ENCODE measurements around the gene ERF. TPM values are rescaled to one million over a fixed set of nuclear protein-coding genes. Genes with fewer than 3 reads are reported as not detected.

The ERF gene
- total RNA-seq, 2 experiments from 2014 or later: 52.4 to 55.6 TPM

DNA sequence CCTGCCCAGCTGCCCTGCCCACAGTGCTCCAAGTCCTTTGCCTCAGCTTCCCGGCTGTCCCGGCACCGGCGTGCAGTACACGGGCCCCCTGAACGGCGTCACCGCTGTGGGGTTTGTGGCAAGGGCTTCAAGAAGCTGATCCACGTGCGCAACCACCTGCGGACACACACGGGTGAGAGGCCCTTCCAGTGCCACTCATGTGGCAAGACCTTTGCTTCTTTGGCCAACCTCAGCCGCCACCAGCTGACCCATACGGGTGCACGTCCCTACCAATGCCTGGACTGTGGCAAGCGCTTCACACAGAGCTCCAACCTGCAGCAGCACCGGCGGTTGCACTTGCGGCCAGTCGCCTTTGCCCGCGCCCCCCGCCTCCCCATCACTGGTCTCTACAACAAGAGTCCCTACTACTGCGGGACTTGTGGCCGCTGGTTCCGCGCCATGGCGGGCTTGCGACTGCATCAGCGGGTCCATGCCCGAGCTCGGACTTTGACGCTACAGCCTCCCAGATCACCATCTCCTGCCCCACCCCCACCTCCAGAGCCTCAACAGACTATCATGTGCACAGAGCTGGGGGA is 29.1 kb downstream of the ERF start:
- DNase-seq: no peak
- Mint-ChIP-seq H3K9me3 (no peaks in the 10 kb centered on the region), H3K4me1 (ENCODE audit: low read depth) (peaks cover 40% of the 10 kb centered on the region), H3K36me3 (ENCODE audit: low read depth) (peaks cover 23% of the 10 kb centered on the region), H3K4me3 (no peak overlapping the region), H3K27ac (no peak overlapping the region), H3K27me3 (ENCODE audit: low read depth) (no peaks in the 10 kb centered on the region)
- intact Hi-C loops (cut with micrococcal nuclease): no loop called here
- CTCF ChIA-PET: interaction anchor here (1.5 kb wide), 1 partner anchor 117 kb away, joined by 3 read pairs; no protein-coding TSS in a partner anchor

DNA sequence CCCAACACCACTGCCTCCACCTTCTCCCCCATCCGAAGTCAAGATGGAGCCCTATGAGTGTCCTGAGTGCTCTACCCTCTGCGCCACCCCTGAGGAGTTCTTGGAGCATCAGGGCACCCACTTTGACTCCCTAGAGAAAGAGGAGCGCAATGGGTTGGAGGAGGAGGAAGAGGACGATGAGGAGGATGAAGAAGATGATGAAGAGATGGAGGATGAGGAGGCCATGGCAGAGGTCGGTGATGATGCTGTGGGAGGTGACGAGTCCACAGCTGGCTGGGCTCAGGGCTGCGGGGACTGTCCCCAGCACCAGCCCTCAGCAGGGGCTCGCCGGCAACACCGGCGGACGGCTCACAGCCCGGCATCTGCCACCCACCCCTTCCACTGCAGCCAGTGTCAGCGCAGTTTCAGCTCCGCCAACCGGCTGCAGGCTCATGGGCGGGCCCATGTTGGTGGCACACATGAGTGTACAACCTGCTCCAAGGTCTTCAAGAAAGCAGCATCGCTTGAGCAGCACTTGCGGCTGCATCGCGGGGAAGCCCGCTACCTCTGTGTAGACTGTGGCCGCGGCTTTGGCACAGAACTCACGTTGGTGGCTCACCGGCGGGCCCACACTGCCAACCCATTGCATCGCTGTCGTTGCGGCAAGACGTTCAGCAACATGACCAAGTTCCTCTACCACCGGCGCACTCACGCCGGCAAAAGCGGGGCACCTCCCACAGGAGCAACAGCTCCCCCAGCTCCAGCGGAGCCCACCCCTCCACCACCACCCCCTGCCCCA is 29.8 kb downstream of the ERF start:
- Mint-ChIP-seq H3K9me3 (no peaks in the 10 kb centered on the region), H3K4me1 (ENCODE audit: low read depth) (peaks cover 44% of the 10 kb centered on the region), H3K36me3 (ENCODE audit: low read depth) (peaks cover 24% of the 10 kb centered on the region), H3K4me3 (no peak overlapping the region), H3K27ac (no peak overlapping the region), H3K27me3 (ENCODE audit: low read depth) (no peaks in the 10 kb centered on the region)
- no peak for DNase-seq
- CTCF ChIA-PET: interaction anchor here (1.5 kb wide), 1 partner anchor 116 kb away, joined by 3 read pairs; no protein-coding TSS in a partner anchor
- intact Hi-C loops (cut with micrococcal nuclease): no loop called here

DNA sequence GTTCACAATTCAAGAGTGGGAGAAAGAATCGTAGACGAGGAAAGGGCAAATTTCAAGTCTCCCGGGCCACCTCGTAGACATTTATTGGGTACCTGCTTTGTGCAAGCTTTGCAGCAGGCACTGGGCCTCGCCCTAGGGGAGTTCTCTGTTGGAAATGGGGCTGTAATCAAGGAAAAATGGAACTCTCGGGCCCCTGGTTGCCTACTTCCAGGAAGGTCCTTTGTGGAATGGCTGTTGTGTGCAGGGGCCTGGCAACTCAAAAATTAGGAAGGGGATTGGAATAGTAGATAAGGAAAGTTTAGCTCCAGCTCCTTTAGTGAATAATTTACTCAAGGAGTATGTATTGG is 34.2 kb downstream of the ERF start:
- H3K36me3 Mint-ChIP-seq (ENCODE audit: low read depth): peaks cover 16% of the 10 kb centered on the region
- no peaks in the 10 kb centered on the region for H3K27me3 Mint-ChIP-seq (ENCODE audit: low read depth)
- H3K4me1 Mint-ChIP-seq (ENCODE audit: low read depth): peaks cover 50% of the 10 kb centered on the region
- H3K27ac Mint-ChIP-seq: peak overlapping the region; percentile 94
- intact Hi-C loops (cut with micrococcal nuclease): loop anchor here (1.0 kb wide), 3 partner anchors 22 to 105 kb away; partner anchors contain the start of genes GSK3A and MEGF8
- H3K4me3 Mint-ChIP-seq: peak overlapping the region; percentile 96
- no peaks in the 10 kb centered on the region for H3K9me3 Mint-ChIP-seq
- no peak for DNase-seq
- CTCF ChIA-PET: interaction anchor here (1.9 kb wide), 1 partner anchor 21 kb away, joined by 4 read pairs; no protein-coding TSS in a partner anchor

DNA sequence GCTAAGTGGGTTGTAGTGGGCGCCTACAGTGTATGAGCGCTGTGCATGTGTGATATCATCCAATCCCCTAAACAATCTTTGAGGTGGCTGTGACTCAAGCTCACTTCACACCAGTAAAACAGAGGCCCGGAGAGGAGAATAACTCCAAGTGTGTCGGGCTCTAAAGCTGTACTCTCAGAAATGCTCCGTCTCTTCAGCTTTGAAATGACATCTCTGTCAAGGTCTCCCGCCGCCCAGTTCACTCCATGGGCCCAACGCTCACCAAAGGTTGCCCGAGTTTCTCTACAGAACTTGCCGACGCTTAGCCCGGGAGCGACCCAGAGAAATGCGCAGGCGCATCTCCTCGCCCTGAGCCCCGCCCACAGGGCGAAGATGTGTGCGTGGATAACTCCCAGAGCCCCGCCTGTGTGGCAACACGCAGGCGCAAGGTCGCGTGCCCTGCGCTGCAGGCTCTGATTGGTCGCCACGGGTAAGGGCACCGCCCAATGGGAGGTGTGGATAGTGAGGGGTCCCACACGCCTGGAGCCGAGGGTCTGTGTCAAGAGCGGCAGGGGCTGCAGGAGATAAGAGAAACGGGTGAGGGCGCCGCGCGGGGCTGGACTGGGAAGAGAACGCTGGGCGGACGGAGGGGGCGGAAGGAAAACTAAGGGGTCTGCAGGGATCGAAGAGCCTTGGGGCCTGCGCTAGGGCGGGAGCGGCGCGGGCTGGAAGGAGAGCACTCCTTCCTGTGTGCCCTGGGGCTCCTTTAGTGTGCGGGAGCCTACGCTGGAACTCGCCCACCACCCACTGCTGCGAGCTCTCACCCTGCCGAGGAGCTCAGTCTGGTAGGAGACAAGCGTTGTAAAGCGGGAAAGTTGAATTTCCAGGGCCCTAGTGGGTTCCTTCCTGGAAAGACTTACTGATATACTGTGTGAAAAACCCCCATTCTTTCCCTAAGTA is 34.8 kb downstream of the ERF start, which contains the start of gene ZNF526:
TSS of gene ZNF526 (plus strand) at position 501 of the 939 bp plus-strand sequence. CDS start 4,092 bp downstream, outside the sequence.
- CTCF ChIA-PET: interaction anchor here (0.9 to 1.9 kb wide), 3 partner anchors 21 to 76 kb away, joined by 3 to 5 read pairs (median 4); no protein-coding TSS in a partner anchor
- Mint-ChIP-seq H3K4me3 (peak within 1 kb of the TSS; percentile 96), H3K27ac (peak within 1 kb of the TSS; percentile 94), H3K36me3 (ENCODE audit: low read depth) (peaks cover 20% of the 10 kb centered on the region), H3K4me1 (ENCODE audit: low read depth) (peaks cover 55% of the 10 kb centered on the region), H3K27me3 (ENCODE audit: low read depth) (no peaks in the 10 kb centered on the region), H3K9me3 (no peaks in the 10 kb centered on the region)
- intact Hi-C loops (cut with micrococcal nuclease): loop anchor here (1.0 to 10.0 kb wide), 5 partner anchors 22 to 335 kb away; partner anchors contain the start of genes ARHGEF1, GSK3A, MEGF8 and RABAC1
- peak; percentile 97 for DNase-seq

DNA sequence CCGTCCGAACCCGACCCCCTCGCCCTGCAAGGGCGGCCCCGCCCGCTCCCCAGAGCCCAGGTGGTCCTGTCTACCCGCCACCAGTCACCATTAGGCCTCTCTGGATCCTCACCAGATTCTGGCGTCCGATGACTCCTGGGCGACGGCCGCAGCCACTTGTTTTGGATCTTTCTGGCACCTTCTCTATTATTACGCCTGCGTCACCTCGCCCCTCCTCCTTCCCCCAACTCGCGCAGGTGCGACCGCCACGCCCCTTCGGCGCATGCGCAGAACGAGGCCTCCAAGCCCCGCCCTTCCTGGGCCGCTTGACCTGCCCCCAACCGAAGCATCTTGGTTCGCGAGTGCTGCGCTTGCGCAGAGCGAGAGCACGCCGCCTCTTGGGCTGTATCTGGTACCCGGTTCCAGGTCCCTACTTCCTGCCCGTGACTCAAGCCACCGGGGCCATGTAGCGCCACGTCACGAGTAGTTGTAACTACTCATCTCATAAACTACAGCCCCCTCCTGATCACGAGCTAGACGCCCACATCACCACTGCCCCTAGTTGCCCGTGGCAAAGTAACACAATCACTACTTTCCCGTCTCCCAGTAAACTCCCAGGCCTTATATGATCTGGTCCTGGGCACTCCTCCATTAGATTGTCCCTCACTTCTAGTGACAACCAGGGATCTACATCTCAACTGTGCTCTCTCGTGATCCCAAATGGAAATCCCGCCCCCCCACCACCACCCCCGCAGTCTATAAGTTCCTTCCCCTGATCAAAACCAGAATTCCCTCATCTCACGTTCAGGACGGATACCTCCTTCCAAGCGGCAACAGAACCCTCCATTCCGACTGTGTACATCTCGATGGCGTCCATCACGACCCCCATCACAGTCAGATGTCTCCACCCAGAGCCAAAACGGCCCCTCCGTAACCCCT is 37.1 kb downstream of the ERF start, which contains the start of gene DEDD2:
TSS of gene DEDD2 (minus strand) at position 158 of the 918 bp plus-strand sequence. CDS start 670 bp downstream, outside the sequence.
- peak within 1 kb of the TSS; percentile 96 for H3K4me3 Mint-ChIP-seq
- H3K36me3 Mint-ChIP-seq (ENCODE audit: low read depth): peaks cover 31% of the 10 kb centered on the region
- H3K4me1 Mint-ChIP-seq (ENCODE audit: low read depth): peaks cover 73% of the 10 kb centered on the region
- peak within 1 kb of the TSS; percentile 94 for H3K27ac Mint-ChIP-seq
- no peaks in the 10 kb centered on the region for H3K9me3 Mint-ChIP-seq
- intact Hi-C loops (cut with micrococcal nuclease): loop anchor here (1.0 to 10.0 kb wide), 9 partner anchors 18 to 333 kb away; partner anchors contain the start of genes ARHGEF1, ERF, PAFAH1B3 and PRR19
- no peaks in the 10 kb centered on the region for H3K27me3 Mint-ChIP-seq (ENCODE audit: low read depth)
- peak; percentile 100 for DNase-seq
- CTCF ChIA-PET: interaction anchor here (1.2 to 1.7 kb wide), 3 partner anchors 10 to 62 kb away, joined by 3 to 4 read pairs (median 4); no protein-coding TSS in a partner anchor

DNA sequence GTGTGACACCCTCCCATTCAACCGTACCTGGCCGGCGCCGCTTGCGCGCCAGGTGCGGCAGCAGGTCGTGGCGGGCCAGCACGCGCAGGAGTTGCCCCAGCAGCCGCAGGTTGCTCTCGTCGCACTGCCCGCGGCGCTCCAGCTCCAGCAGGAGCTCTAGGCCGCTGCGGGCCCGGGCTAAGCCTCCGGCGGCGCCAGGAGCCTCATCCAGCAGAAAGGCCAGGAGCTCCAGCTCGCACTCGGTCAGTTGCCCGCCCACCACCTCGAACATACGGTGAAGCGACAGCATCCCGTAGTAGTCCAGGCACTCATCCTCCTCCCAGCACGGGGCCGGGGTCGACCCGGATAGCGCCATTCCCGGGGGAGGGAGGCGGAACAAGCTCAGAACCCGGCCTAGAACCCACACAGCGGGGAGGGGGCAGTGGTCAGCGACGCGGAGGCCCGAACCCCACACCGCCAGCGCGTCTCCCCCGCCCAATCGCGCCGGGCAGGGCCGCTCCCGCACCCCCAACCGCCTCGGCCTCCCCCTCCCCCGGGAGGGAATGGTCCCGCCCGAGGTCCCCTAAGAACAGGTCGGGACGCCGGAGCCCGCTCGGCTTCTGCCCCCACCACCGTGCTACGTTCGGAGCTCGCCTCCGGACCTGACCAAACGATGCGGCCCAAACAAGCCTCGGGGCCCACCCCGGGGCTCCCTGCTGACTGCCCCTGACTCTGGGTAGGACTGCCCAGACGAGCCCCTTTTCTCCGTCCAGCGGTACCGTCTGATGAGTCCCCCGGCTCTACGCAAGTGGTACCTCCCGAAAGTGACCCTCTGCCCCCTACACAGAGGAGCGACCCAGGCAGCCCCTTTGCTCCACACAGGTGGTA is 38.0 kb downstream of the ERF start:
- CTCF ChIA-PET: interaction anchor here (1.0 to 1.7 kb wide), 5 partner anchors 9 to 65 kb away, joined by 3 to 4 read pairs (median 3); no protein-coding TSS in a partner anchor
- H3K4me3 Mint-ChIP-seq: peak overlapping the region; percentile 96
- H3K36me3 Mint-ChIP-seq (ENCODE audit: low read depth): peaks cover 29% of the 10 kb centered on the region
- no peaks in the 10 kb centered on the region for H3K9me3 Mint-ChIP-seq
- peak overlapping the region; percentile 94 for H3K27ac Mint-ChIP-seq
- DNase-seq: peak; percentile 44
- H3K4me1 Mint-ChIP-seq (ENCODE audit: low read depth): peaks cover 68% of the 10 kb centered on the region
- intact Hi-C loops (cut with micrococcal nuclease): loop anchor here (1.0 to 10.0 kb wide), 9 partner anchors 18 to 332 kb away; partner anchors contain the start of genes ARHGEF1, ERF, PAFAH1B3 and PRR19
- H3K27me3 Mint-ChIP-seq (ENCODE audit: low read depth): no peaks in the 10 kb centered on the region

DNA sequence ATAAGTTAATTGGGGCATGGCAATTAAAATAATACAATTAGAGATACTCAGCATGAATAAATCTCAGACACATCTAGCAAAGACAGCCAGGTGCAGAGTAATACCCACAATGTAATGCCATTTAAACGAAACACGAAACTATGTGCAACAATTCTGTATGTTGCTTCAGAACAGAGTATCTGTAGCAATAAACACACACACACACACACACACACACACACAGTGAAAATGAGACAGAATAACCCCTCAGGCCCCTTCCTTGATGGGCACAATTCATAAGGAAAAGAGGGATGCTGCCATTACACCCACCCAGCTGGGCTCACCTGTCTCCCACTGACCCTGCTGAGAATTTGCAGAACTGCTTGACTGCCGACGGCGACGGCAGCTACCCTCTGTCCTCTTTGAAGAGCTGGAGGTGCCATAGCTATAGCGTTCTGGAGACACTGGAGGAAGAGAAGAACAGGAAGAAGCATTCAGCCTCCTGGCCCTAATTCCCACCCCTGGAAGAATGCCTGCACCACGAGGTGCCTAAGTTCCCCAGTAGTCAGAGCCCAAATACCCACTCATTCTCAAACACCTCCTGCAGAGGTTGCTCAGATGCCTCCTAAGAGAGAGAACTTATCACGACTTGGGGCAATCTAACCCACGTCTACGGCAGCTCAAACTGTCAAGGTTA is 40.0 kb downstream of the ERF start:
- Mint-ChIP-seq H3K4me3 (no peak overlapping the region), H3K4me1 (ENCODE audit: low read depth) (peaks cover 63% of the 10 kb centered on the region), H3K27ac (peak overlapping the region; percentile 68), H3K27me3 (ENCODE audit: low read depth) (no peaks in the 10 kb centered on the region), H3K36me3 (ENCODE audit: low read depth) (peaks cover 30% of the 10 kb centered on the region), H3K9me3 (no peaks in the 10 kb centered on the region)
- DNase-seq: no peak
- CTCF ChIA-PET: interaction anchor here (0.6 to 1.3 kb wide), 3 partner anchors 83 to 106 kb away, joined by 3 read pairs; no protein-coding TSS in a partner anchor
- intact Hi-C loops (cut with micrococcal nuclease): loop anchor here (5.0 to 10.0 kb wide), 2 partner anchors 258 to 330 kb away; partner anchors contain the start of genes ARHGEF1 and RABAC1

DNA sequence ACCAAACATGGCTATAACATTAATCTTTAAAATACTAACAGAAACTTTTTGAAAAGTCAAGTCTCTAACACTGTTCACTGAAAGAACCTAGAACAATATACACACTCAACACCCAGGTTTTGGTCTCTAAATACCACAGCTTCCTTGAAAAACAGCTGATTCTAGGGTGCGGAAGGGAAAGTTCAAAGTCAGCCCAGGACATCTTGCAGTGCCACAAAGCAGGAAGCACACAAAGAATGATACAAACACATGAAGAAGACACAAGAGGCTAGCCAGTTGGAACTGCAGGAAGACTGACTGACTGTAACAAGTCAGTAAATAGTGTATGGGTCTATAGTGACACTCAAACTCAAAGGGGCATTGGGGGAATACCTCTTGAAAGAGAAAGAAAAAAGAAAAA is 42.0 kb downstream of the ERF start:
- no peaks in the 10 kb centered on the region for H3K27me3 Mint-ChIP-seq (ENCODE audit: low read depth)
- H3K4me1 Mint-ChIP-seq (ENCODE audit: low read depth): peaks cover 53% of the 10 kb centered on the region
- CTCF ChIA-PET: no interaction called here
- peak overlapping the region; percentile 71 for H3K27ac Mint-ChIP-seq
- H3K9me3 Mint-ChIP-seq: no peaks in the 10 kb centered on the region
- no peak for DNase-seq
- peaks cover 46% of the 10 kb centered on the region for H3K36me3 Mint-ChIP-seq (ENCODE audit: low read depth)
- intact Hi-C loops (cut with micrococcal nuclease): loop anchor here (10.0 kb wide), 1 partner anchor 328 kb away; the partner anchor contains the start of gene ARHGEF1
- H3K4me3 Mint-ChIP-seq: no peak overlapping the region

DNA sequence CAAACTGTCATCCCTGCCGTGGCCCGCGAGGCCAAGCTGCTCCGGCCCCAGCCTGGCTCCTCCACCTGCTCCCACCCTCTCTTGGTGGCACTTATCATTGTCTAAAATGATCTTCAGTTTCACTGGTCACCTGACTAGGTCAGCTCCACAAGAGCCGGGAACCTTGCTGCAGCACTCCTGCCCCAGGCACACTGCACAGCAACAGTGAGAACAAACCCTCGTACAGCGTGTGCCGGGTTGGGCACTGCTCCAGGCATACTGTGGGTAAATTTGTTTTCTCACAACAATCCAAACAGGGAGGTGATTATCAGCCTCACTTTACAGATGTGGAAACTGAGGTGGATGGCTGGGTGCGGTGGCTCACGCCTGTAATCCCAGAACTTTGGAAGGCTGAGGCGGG is 46.3 kb downstream of the ERF start:
- no peak for DNase-seq
- H3K36me3 Mint-ChIP-seq (ENCODE audit: low read depth): peaks cover 40% of the 10 kb centered on the region
- H3K27ac Mint-ChIP-seq: peak overlapping the region; percentile 38
- H3K4me3 Mint-ChIP-seq: no peak overlapping the region
- peaks cover 56% of the 10 kb centered on the region for H3K4me1 Mint-ChIP-seq (ENCODE audit: low read depth)
- CTCF ChIA-PET: no interaction called here
- H3K27me3 Mint-ChIP-seq (ENCODE audit: low read depth): no peaks in the 10 kb centered on the region
- intact Hi-C loops (cut with micrococcal nuclease): no loop called here
- H3K9me3 Mint-ChIP-seq: no peaks in the 10 kb centered on the region

Measured in activated naive CD4-positive, alpha-beta T cell treated with anti-CD3 and anti-CD28 coated beads for 36 hours (primary cell).